ENCODE measurements around the gene OXCT1.

The OXCT1 gene

DNA sequence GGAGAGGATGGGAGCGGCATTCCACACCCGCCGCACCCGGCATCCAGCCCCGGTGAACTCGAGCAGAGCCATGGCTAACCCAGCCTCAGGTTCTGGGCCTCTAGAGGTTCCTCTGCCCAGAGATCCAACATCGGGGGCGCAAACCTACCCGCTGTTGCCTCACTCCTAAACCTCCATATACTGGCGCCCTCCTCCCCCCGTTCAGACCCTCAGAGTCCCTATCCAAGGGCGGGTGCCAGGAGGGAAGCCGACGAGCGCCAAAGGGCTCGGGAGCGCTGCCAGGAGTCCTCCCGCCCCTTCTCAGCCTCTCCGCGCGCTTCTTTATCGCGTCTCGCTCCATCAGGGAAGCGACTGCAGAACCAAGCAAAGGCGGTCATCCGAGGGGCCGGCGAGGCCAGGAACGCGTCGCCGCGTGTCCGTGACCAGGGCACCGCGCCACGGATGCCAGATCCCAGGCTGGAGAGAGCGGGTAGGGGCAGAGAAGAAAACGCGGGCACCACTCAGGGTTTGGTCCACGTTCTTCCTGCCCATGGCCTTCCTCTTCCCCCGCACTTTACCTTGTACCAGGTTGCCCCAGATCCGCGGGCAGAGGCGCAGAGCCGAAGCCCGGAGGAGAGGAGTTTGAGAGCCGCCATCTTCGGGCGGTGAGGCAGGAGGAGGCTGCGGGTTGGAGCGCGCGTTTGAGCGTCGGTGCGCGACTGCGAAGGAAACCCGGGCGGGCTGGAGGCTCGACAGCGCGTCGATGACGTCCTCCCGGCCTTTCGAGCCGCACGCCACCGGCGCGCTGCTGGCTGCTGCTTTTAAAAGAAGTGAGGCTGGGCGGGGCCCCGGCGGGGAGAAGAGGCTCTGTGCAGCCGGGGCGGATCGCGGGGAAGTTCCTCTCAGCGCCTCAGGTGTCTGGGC, at the start of gene OXCT1:
OXCT1 (minus strand) TSS at position 702 of the 903 bp plus-strand sequence; CDS start at position 635, 67 bp downstream.
- peak; percentile 96 for DNase-seq

DNA sequence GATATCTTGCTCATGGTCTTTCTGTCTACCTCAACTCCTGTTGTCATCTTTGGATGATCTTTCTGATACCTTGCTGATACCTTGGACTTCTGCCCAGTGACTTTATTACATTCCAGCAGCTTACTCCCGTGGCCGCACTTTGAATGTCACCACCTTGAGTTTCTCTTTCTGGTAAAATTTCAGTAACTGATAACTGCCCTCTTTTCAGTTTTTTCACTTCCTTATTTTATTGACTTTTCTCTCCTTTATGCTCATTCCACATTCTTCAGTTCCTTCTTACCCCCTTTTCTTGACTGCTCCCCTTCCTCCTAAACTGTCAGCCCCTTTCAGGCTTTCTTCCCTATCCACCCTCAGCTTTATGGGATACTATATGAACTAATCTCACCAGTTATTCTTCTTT, 47.9 kb upstream of the OXCT1 start:
- no peak for DNase-seq

DNA sequence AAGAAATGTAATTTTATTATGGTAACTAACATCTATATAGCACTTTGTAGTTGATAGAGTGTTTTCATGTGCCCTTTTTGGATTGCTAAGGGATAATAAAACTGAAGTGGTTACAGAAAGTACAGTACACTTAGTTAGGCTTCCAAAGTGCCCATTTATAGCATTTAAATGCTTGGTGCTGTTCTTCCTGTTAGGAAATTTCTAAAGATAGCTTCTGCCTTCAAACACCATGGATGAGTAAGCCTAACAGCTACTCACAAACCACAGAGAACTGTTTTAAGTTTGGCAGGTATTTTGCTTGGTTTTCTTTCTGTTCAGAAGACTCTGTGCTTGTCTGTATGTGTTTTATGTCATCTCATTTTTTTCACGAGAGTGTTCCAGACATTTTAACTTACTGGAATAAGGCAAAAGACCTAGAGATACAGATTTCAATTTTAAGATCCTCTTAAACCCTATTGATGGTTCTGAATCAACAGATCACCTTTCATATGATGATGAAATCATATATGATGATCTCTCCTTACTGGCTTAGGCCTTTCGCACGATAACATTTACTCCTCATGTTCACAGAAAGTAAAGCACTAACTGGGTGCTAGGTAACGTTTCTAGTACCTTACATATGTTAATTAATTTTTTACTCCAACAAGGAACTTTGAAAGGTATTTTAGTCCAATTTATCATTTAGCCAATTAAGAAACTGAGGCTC, 38.3 kb upstream of the OXCT1 start:
- DNase-seq: no peak

GRCh38 chr5:41906151-41906550, 35.9 kb upstream of the OXCT1 start:
- no peak for DNase-seq

DNA sequence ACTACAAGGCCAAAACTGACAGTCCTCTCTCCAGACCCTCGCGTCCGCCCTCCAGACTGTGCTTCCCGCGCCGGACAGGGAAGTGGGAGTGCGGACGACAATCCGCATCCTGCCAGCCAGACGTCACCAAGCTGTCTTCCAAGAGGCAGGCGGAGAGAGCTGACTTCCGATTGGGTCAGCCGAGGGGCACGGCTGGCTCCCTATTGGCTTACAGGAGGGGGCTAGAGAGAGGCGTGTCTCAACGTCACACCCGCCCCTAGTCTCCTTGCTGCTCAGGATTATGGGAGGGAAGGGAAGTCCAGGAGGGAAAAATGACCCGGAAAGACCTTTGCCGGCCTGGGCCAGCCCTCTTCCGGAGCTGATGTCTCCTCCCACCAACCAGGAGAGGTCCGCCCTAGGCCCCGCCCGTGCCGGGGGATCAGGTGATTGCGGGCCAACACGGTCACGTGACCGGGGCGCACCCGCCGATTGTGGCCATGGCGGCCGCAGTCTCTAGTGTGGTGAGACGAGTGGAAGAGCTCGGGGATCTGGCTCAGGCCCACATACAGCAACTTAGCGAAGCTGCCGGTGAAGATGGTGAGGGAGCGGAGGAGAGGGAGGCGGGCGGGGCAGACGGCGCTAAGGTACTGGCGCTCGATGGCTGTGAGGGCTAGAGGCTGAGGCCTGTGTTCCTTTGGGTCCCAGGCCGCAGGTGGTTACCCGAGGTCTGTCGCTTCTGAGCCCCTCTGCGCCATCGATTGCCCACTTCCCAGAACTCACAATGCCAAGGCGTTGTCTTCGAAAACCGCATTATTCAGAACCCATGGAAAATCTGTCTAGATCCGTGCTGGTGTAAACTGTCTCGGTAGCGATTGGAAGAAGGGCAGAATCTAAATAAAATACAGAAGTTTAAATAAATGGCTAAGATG, 33.9 kb upstream of the OXCT1 start, which contains the start of gene RIMOC1:
RIMOC1 (plus strand) TSS at position 453 of the 908 bp plus-strand sequence; CDS start at position 477, 24 bp downstream.
- peak; percentile 98 for DNase-seq

GRCh38 chr5:41903382-41903891, 33.2 kb upstream of the OXCT1 start:
- DNase-seq: no peak

DNA sequence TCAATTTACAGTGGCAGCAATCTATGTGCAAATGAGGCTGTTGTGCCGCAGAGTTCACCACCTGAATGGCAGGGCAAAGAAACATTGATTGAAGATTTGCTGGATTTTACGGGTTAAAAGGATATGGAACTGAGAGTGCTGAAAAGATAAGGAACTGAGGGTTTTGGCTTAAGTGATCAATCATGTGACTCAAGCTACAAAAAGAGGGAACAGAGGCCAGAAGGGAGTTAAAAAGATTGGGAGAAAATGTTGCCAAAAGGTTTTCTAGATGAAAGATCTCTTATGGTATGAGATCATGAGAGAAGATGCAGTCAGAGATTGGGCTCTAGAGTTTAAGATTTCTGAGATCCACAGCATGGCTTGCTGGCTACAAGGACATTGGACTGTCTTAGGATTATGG, 26.0 kb upstream of the OXCT1 start:
- no peak for DNase-seq

- DNase-seq: no peak
Measured at GRCh38 chr5:41893074-41893851, 23.0 kb upstream of the OXCT1 start.

DNA sequence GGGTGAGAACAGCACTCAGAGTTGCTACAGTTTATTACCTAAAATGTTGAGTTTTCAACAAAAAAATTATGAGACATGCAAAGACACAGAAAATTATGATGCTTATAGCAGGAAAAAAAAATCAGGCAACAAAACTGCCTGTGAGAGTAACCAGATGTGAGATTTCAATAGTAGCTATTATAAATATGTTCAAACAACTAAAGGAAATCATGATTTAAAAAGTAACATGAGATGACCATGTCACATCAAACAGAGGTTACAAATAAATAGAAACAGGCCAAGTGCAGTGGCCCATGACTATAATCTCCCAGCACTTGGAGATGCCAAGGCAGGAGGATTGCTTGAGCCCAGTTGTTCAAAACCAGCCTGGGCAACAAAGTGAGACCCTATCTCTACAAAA, 21.8 kb upstream of the OXCT1 start:
- no peak for DNase-seq

GRCh38 chr5:41891066-41891707, 21.0 kb upstream of the OXCT1 start:
- no peak for DNase-seq

GRCh38 chr5:41885286-41885685, 15.1 kb upstream of the OXCT1 start:
- no peak for DNase-seq

- no peak for DNase-seq
Measured at GRCh38 chr5:41883936-41884335, 13.7 kb upstream of the OXCT1 start.

- DNase-seq: no peak
Measured at GRCh38 chr5:41883243-41883642, 13.0 kb upstream of the OXCT1 start.

DNA sequence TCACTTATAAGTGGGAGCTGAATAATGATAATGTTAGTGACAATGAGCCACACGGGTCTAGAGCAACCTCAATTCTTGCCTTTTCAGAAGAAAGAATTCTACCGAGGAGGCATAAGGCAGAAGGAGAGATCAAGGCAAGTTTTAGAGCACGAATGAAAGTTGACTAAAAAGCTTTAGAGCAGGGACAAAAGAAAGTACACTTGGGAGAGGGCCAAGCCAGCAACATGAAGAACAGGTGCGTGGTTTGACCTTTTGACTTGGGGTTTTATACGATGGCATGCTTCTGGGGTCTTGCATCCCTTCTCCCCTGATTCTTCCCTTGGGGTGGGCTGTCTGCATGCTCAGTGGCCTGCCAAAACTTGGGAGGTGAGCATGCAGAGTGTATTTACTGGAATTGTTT, 12.5 kb upstream of the OXCT1 start:
- no peak for DNase-seq

GRCh38 chr5:41878643-41879478, 8.6 kb upstream of the OXCT1 start:
- no peak for DNase-seq

GRCh38 chr5:41878173-41878572, 7.9 kb upstream of the OXCT1 start:
- DNase-seq: no peak

- no peak for DNase-seq
Measured at GRCh38 chr5:41877408-41877807, 7.2 kb upstream of the OXCT1 start.

GRCh38 chr5:41876678-41877077, 6.5 kb upstream of the OXCT1 start:
- DNase-seq: no peak

GRCh38 chr5:41875121-41875520, 4.9 kb upstream of the OXCT1 start:
- no peak for DNase-seq

- DNase-seq: no peak
Measured at GRCh38 chr5:41874512-41875060, 4.4 kb upstream of the OXCT1 start.

Data from CD4-positive, alpha-beta T cell treated with Interleukin-17A for 4 hours (primary cell).